OCI-LY3 (cell line): ENCODE data around the gene CCDC68.
"Not testable (repeated sequence)": the region's sequence is repeated elsewhere in the genome, so short reads cannot be mapped to it uniquely, and the experiment has no call there.

Experiments used
- H2AFZ ChIP-seq: fragments of 200-600, 300-600 bp; shearing (Covaris generic); 2 replicates; pipeline ENCODE4 v1.6.0; 2014; ENCODE audit warnings: antibody characterized with exemption, low read depth, low read length
- H3K27ac ChIP-seq: fragments of 200-600, 300-600 bp; sonication (generic); 2 replicates; pipeline ENCODE4 v1.5.1; 2014; ENCODE audit warnings: mild to moderate bottlenecking, low read length, moderate library complexity, mixed read lengths
- H3K27me3 ChIP-seq: fragments of 200-600, 300-600 bp; sonication (generic); 2 replicates; pipeline ENCODE4 v1.6.1; 2014; ENCODE audit warnings: low read depth, low read length, mixed read lengths
- H3K36me3 ChIP-seq: fragments of 200-600, 300-600 bp; sonication (generic); replicated peaks from 2 replicates; pipeline ENCODE3; 2014; ENCODE audit warnings: low read depth, low read length, mixed read lengths
- H3K4me1 ChIP-seq: fragments of 300-600, 200-600 bp; sonication (generic); 2 replicates; pipeline ENCODE4 v1.6.1; 2014; ENCODE audit warnings: low read length, mixed read lengths
- H3K4me2 ChIP-seq: fragments of 200-600, 300-600 bp; sonication (generic); 2 replicates; pipeline ENCODE4 v1.6.1; 2014; ENCODE audit warnings: low read length, mixed read lengths
- H3K4me3 ChIP-seq: fragments of 300-600, 200-600 bp; sonication (generic); 2 replicates; pipeline ENCODE4 v1.5.1; 2014; ENCODE audit warnings: antibody characterized with exemption, mild to moderate bottlenecking, low read length, moderate library complexity
- H3K79me2 ChIP-seq: fragments of 300-600, 200-600 bp; shearing (Covaris generic); 2 replicates; pipeline ENCODE4 v1.6.1; 2014; ENCODE audit warnings: mild to moderate bottlenecking, low read length, mixed read lengths
- H3K9ac ChIP-seq: fragments of 300-600, 200-600 bp; shearing (Covaris generic); 2 replicates; pipeline ENCODE4 v1.6.0; 2014; ENCODE audit warnings: mild to moderate bottlenecking, low read length, moderate library complexity
- H3K9me3 ChIP-seq: fragments of 200-600, 300-600 bp; shearing (Covaris generic); 2 replicates; pipeline ENCODE4 v1.6.1; 2014; ENCODE audit warnings: low read length, mixed read lengths; ENCODE audit not compliant: insufficient read depth
- H4K20me1 ChIP-seq: fragments of 200-600, 300-600 bp; sonication (generic); 2 replicates; pipeline ENCODE4 v1.6.1; 2016; ENCODE audit warnings: low read length, mixed read lengths; ENCODE audit not compliant: insufficient read depth
- EZH2phosphoT487 ChIP-seq: fragments of 200-600 bp; shearing (Covaris generic); IDR thresholded peaks from 2 replicates; pipeline ENCODE4 v1.6.1; 2018; ENCODE audit warnings: antibody characterized with exemption, mixed run types, low read depth
- TF ChIP-seq, protein P1 (sequence below): fragments of 200-600, 300-600 bp; sonication (generic); IDR thresholded peaks from 2 replicates; pipeline ENCODE4 v1.5.1; 2014; ENCODE audit warnings: antibody characterized with exemption, low read length, low read depth

CCDC68 gene

DNA sequence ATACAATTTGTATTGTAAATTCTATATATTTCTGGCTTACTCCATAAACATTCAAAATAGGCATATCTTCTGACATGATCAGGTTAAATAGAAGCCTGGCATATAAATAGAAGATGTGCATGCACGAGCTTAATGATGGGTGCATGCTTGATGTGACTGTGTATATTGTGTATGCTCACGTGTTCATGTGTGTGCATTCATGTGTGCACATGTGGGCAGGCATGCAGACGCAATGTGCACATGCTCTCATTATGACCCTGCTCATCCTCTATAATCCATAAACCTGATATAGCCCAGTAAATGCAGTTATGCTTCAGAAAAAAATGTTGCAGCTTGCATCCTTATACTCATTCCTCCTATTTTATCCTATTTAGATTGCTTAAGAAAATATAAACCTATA, 101.8 kb downstream of the CCDC68 start:
- no peaks in the 10 kb centered on the region for H4K20me1 ChIP-seq
- H3K4me2 ChIP-seq, result no peak overlapping the region
- H3K4me3 ChIP-seq, result no peak overlapping the region
- peaks cover 5% of the 10 kb centered on the region for H3K4me1 ChIP-seq
- H3K27me3 ChIP-seq, result peaks cover 3% of the 10 kb centered on the region; the same call in 1 of the 2 replicates
- H3K27ac ChIP-seq, result no peak overlapping the region
- TF ChIP-seq EZH2phosphoT487, result no peak
- TF ChIP-seq, protein P1, sequence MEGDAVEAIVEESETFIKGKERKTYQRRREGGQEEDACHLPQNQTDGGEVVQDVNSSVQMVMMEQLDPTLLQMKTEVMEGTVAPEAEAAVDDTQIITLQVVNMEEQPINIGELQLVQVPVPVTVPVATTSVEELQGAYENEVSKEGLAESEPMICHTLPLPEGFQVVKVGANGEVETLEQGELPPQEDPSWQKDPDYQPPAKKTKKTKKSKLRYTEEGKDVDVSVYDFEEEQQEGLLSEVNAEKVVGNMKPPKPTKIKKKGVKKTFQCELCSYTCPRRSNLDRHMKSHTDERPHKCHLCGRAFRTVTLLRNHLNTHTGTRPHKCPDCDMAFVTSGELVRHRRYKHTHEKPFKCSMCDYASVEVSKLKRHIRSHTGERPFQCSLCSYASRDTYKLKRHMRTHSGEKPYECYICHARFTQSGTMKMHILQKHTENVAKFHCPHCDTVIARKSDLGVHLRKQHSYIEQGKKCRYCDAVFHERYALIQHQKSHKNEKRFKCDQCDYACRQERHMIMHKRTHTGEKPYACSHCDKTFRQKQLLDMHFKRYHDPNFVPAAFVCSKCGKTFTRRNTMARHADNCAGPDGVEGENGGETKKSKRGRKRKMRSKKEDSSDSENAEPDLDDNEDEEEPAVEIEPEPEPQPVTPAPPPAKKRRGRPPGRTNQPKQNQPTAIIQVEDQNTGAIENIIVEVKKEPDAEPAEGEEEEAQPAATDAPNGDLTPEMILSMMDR, result no peak
- H2AFZ ChIP-seq, result no peak overlapping the region
- H3K9ac ChIP-seq, result no peak overlapping the region
- no peaks in the 10 kb centered on the region for H3K36me3 ChIP-seq
- H3K9me3 ChIP-seq, result no peaks in the 10 kb centered on the region
- no peaks in the 10 kb centered on the region for H3K79me2 ChIP-seq

DNA sequence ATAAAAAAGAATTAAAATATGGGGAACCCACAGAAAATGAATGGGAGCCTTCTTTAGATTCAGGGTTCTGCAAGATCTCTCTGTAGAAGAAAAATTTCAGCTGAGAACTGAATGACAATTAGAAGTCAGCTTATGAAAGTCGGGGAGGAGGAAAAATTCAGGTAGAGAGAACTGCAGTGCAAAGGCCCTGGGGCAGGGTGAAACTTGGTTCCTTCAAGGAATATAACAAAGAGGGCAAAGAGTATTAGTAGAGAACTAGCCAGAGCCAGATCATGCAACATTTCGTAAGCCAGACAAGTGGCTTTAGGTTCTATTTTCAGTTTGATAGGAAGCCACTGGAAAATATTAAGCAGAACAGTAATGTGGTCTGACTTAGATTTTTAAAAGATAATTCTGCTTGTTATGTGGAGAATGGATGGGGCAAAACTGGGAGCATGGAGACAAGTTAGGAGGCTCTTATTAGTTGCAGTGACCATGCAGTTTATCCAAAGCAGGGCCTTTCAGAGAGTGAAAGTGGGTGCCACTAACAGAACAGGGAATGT, 103.1 kb downstream of the CCDC68 start:
- H3K27ac ChIP-seq, result no peak overlapping the region
- H3K9me3 ChIP-seq, result no peaks in the 10 kb centered on the region
- H3K79me2 ChIP-seq, result no peaks in the 10 kb centered on the region
- H3K9ac ChIP-seq, result no peak overlapping the region
- no peak overlapping the region for H2AFZ ChIP-seq
- H4K20me1 ChIP-seq, result no peaks in the 10 kb centered on the region
- peaks cover 5% of the 10 kb centered on the region for H3K4me1 ChIP-seq
- no peak overlapping the region for H3K4me3 ChIP-seq
- no peak overlapping the region for H3K4me2 ChIP-seq
- H3K27me3 ChIP-seq, result peaks cover 3% of the 10 kb centered on the region; the same call in 1 of the 2 replicates
- no peaks in the 10 kb centered on the region for H3K36me3 ChIP-seq
- TF ChIP-seq EZH2phosphoT487, result no peak
- TF ChIP-seq, protein P1, result no peak

DNA sequence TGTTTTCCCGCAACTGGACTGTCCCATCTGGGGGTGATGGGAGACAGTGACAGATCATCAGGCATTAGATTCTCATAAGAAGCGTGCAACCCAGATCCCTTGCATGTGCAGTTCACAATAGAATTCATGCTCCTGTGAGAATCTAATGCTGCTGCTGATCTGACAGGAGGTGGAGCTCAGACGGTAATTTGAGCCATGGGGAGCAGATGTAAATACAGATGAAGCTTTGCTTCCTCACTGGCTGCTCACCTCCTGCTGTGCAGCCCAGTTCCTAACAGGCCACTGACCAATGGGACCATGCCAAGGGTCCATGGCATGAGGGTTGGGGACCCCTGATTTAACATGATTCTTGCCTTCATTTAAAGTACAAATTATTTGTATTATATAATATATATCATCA, 104.2 kb downstream of the CCDC68 start:
- H3K27me3 ChIP-seq, H3K27ac ChIP-seq, H2AFZ ChIP-seq, H3K4me3 ChIP-seq, H3K9ac ChIP-seq, H3K36me3 ChIP-seq, H4K20me1 ChIP-seq, H3K4me1 ChIP-seq, H3K9me3 ChIP-seq, H3K79me2 ChIP-seq, H3K4me2 ChIP-seq: not testable (repeated sequence)

DNA sequence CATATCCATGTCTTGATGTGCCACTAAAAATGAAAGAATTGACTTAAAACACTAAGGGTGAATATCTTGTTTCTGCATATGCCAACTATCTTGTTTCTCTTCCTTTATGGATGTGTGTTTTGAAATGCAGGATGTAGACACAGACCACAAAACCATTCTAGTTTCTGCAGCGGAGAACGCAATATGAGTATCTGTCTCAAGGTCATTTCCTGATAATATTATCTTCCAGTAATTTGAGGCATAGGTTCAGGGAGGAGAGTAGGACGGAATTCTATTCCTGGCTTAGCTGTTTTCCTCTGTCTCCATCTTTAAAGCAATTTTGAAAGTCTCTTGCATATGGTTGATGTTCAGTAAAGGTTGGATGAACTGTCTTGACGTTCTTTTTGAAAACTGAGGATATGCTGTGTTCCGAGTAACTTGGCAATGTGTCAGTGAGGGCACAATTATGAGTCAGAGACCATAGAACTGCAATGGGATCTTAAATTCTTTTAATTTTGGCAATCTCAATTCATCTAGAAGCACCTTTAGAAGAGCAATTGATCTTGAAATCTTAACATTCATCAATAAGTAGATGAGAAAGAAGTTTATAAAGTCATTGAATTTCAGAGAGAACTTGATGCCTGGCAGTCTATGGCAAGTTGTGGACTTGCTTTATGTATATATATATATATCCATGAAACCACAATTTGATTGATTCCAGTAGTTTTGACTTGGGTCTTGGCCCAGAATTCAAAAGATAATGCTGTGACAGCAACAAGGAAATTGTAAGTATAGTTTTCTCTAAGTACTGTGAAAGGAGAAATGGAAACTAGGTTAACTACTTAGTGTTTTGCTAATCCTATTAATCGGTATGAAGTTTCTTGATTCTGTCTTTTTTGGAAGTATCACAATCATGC, 106.2 kb downstream of the CCDC68 start:
- no peaks in the 10 kb centered on the region for H3K9me3 ChIP-seq
- no peak overlapping the region for H2AFZ ChIP-seq
- TF ChIP-seq EZH2phosphoT487, result no peak
- TF ChIP-seq, protein P1, result no peak
- no peak overlapping the region for H3K4me3 ChIP-seq
- no peak overlapping the region for H3K9ac ChIP-seq
- no peaks in the 10 kb centered on the region for H3K36me3 ChIP-seq
- no peak overlapping the region for H3K4me2 ChIP-seq
- H3K4me1 ChIP-seq, result peaks cover 5% of the 10 kb centered on the region
- H3K27me3 ChIP-seq, result no peaks in the 10 kb centered on the region
- H3K27ac ChIP-seq, result no peak overlapping the region
- no peaks in the 10 kb centered on the region for H4K20me1 ChIP-seq
- no peaks in the 10 kb centered on the region for H3K79me2 ChIP-seq
